HCT116 (cell line): Measurements from ENCODE around the gene SLC5A12.

ENCODE experiments used
- CEBPB ChIP-seq: IDR thresholded peaks from 2 replicates; pipeline ENCODE4 v1.6.1; 2012; ENCODE audit warnings: low read depth
- CTCF ChIP-seq, 3 experiments: fragments of 200-600 bp in 1 of 3; sonication (generic) in 1 of 3; IDR thresholded peaks in 2 of 3; conservative IDR thresholded peaks in 1 of 3; 2 replicates each; pipeline ENCODE4 v1.5.1; 2012 to 2017; ENCODE audit warnings: low read depth in 2 of 3, low read length in 2 of 3, antibody characterized with exemption in 1 of 3, borderline replicate concordance in 1 of 3, control low read depth in 1 of 3, mild to moderate bottlenecking in 1 of 3, mixed read lengths in 1 of 3, mixed run types in 1 of 3, moderate library complexity in 1 of 3; ENCODE audit not compliant: insufficient read depth in 1 of 3
- EZH2 ChIP-seq: fragments of 200-600 bp; sonication (generic); IDR thresholded peaks from 2 replicates; pipeline ENCODE4 v1.6.1; 2017; ENCODE audit warnings: antibody characterized with exemption, mixed run types
- EZH2phosphoT487 ChIP-seq: fragments of 200-600 bp; IDR thresholded peaks from 2 replicates; pipeline ENCODE4 v1.6.1; 2018; ENCODE audit warnings: antibody characterized with exemption, borderline replicate concordance
- JUND ChIP-seq: IDR thresholded peaks from 2 replicates; pipeline ENCODE4 v1.6.1; 2012
- MAX ChIP-seq: IDR thresholded peaks from 2 replicates; pipeline ENCODE4 v1.6.1; 2012
- POLR2A ChIP-seq: IDR thresholded peaks from 2 replicates; pipeline ENCODE4 v1.7.0; 2011; ENCODE audit warnings: borderline replicate concordance; ENCODE audit not compliant: insufficient read depth, insufficient read length; ENCODE audit errors: extremely low read depth
- POLR2AphosphoS5 ChIP-seq: IDR thresholded peaks from 2 replicates; pipeline ENCODE4 v1.6.1; 2011; ENCODE audit warnings: mild to moderate bottlenecking, low read depth, low read length, moderate library complexity
- TCF7L2 ChIP-seq: IDR thresholded peaks from 2 replicates; pipeline ENCODE4 v1.7.0; 2011; ENCODE audit warnings: borderline replicate concordance, inconsistent platforms; ENCODE audit not compliant: insufficient read depth, insufficient read length; ENCODE audit errors: extremely low read depth
- YY1 ChIP-seq: IDR thresholded peaks from 2 replicates; pipeline ENCODE4 v1.6.1; 2011; ENCODE audit warnings: low read length, low read depth, moderate library complexity, mild to moderate bottlenecking; ENCODE audit not compliant: insufficient replicate concordance; ENCODE audit errors: extremely low read depth
- ZBTB33 ChIP-seq: IDR thresholded peaks from 2 replicates; pipeline ENCODE4 v1.6.1; 2011; ENCODE audit warnings: mild to moderate bottlenecking, low read length, moderate library complexity; ENCODE audit not compliant: insufficient replicate concordance; ENCODE audit errors: extremely low read depth

GRCh38 chr11:26696330-26696729 lies 25.5 kb downstream of the SLC5A12 start:
- TF ChIP-seq POLR2AphosphoS5 (no peak), CEBPB (no peak), ZBTB33 (no peak), EZH2phosphoT487 (no peak), JUND (no peak), MAX (no peak), POLR2A (no peak), CTCF (IDR thresholded peaks at IDR 0.05 in 2 of 3, conservative IDR thresholded peaks at IDR 0.05 in 1 of 3; ENCODE audit: borderline replicate concordance in 1 of 3, insufficient read depth in 1 of 3, low read depth in 2 of 3, low read length in 2 of 3) (no peak), TCF7L2 (no peak), YY1 (no peak), EZH2 (no peak)
